GM18508 (cell line): ENCODE results near the gene ROR1.

Experiments used
- ATAC-seq: cut with Tn5 transposase; IDR thresholded peaks from one replicate; pipeline ENCODE4 v1.9.1; 2021; ENCODE audit warnings: moderate number of reproducible peaks; ENCODE audit not compliant: insufficient read depth, unreplicated experiment

Gene ROR1

DNA sequence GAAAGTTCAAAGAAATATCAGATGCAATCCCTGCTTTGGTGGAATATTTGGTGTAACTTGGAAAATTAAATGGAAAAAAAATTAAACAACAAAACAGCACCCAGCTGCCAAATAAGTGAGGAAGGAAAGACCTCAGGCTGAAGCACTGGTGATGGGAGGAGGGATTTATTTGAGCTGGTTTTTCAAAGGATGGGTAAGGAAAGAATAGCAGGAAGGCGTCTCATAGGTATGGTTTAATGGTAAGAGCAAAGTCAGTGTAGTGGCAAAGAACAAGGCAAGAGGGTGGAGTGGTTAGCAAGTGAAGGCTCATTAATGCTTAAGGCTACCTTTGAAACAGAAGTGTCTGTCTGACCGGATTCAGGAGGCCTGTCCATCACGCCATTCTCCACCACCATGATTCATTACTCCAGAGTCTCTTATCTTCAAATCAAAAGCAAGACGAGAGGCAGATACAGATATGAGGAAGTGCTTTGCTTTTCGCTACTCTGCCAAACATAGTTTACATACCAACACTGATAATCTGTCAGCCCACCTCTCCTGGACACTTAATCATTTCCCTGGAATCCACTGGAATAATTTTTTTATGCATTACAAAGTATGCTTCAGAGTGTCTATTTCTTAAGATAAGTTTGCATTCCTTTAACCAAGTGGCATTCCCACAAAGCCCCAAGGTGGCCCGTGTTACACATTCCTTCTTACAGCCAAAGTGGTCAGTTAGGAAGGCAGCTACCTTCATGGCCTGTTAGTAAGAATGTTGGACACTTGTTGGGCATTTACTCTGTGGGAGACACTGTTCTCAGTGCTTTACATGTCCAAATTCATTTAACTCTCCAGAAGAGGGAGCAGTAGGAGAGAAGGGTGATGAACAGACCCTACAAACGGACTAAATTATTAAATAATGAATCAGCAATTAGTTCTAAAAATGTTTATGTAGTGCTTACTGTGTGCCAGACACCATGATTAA, 146.6 kb downstream of the ROR1 start:
- no peak for ATAC-seq

DNA sequence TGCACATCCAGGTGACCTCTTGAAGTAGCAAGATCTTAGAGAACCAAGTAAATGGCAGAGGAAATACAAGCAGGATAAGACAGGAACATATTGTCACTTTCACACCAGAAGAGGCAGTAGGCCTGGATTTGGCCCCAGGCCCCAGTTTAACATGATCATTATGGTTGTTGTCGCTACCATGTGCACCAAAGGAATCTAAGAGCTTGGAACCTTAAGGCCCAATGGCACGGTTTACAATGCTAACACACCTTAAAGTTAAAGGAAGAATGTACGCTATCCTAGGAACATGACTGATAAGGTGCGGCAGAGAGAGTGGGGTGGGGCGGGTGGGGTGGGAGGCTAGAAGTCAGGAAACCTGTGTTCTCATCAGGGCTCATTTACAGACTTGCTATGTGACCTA, 147.5 kb downstream of the ROR1 start:
- ATAC-seq = no peak

DNA sequence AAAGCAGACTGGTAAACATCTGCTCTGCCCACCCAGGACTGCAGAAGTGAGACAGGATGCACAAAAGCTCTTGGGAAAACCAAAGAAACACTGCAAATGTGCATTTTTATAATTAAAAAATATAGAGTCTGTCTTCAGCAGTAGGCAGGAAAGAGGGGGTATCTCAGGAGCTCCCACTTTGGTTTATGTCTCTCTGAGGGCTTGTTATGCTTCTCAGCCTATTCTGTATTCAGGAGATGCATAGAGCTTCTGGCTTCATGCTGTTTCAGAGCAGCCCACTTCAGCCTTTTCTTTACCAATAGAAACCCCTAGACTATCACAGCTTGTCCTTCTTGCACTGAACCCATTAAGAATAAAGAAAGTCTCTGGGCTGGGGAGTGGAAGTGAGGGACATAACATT, 148.0 kb downstream of the ROR1 start:
- no peak for ATAC-seq

DNA sequence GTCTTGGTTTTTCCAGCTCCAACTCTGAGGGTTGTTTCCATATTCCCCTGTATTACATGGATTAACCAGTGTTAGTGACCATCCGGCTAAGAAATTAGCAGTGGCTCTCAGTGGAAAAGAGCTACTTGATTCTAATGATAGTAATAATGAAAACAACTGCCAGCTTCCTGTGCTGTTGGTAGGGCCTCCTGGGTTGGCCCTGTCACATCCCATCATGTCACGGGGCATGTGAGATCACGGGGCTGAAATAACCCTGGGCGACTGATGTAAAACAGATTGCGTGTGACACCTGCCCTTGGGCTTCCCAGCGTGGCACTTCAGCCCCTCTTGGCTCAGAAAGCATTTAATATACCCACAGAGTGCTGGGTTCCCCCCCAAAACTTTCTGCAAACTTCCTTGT, 149.0 kb downstream of the ROR1 start:
- ATAC-seq = no peak

DNA sequence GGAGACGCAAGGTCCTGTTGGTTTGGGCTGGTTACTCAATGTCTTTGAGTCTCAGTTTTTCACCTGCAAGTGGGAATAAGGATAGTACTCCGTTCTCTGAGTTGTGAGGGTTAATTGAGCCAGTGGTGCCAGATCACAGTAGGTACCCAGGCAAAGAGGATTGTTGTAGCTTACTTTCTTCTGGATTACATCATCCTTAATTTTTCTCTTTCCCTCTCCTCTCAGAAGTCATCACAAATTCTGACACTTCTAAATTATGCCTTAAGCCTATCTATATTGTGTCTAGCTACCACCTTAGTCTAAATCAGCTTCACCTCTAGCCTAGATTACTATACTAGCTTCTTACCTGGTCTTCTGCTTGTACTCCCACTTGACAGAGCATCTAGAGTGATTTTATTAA, 149.5 kb downstream of the ROR1 start:
- ATAC-seq = no peak

DNA sequence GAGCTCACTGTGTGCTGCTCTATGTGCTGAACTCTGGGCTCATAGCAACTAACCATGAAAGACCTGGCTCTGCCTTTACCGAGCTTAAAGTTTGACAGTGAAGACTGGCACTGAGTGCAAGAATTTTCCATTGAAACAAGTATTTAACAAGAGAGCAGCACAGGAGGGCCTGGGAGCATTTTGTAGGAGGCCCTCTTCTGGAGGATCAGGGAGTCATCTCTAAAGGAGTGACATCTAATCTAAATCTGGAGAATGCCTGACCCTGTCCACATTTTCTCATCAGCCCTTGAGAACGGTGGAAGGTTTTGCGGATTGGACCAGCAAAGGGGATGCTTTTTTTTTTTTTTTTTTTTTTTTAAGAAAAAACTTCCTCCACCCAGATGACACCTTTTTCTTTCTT, 150.8 kb downstream of the ROR1 start:
- no peak for ATAC-seq

DNA sequence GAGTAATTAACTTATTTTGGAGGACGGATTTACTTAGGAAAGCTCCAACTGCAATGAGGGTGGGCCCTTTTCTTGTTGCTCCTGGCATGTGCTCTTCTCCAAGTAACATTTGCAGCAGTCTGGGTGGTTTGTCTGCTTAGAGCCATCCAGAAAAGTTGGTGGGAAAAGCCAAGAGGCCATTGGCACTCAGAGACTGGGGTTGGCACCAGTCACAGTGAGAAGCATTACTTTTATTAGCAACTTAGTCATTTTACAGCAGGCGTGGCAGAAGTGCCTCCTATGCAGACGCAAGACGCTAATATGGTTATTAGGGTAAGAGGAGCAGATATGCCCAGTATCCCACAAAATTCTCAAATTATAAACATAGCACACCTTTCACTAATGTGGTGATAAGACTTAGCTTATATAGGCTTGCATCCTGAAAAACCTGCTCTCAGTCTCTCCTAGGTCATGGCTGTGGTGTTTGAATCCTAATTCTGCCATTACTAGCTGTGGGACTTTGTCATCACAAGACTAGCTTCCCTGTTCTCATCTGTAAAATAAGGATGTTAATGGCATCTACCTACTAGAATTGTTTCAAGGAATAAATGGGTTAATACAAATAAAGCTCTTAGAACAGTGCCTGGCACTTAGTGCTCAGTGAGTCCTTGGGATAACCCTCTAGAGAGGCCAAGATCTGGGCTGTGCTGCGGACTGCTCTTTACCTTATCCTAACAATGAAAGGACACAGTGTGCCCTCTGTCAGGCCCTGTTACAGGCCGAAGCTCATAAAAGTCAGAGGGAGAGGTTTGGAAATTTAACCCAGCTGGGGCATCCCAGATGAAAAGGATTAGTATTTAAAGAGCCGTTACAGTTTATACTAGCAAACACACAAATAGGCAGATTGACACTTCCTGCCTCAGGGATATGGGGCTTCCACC, 154.6 kb downstream of the ROR1 start:
- ATAC-seq = no peak

DNA sequence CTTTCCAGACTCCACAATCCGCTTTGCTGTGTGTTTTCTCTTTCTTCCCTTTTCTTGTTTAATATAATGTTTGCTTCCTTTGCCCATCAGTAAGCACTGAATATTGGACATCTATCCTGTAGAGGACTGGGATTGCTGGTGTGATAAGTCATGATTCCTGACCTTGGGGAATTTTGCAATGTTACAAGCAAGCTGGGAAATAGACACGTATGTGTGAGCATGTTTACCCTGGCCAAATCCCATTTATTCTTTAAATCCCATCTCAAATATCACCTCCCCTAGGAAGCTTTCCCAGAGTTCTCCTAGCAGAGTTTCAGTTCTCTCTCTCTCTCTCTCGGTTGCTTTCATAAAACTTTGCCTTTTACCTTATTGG, 155.3 kb downstream of the ROR1 start:
- no peak for ATAC-seq

DNA sequence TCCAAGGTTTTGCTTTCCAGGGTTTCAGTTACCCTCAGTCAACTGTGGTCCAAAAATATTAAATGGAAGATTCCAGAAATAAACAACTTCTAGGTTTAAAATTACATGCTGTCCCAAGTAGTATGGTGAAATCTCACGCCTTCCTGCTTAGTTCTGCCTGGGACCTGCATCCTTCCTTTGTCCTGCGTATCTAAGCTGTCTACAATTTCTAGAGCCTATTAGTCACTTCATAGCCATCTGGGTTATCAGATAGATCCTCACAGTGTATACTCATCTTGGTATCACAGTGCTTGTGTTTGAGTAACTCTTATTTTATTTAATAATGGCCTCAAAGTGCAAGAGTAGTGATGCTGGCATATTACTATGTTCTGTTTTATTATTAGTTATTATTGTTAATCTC, 157.7 kb downstream of the ROR1 start:
- ATAC-seq = no peak

DNA sequence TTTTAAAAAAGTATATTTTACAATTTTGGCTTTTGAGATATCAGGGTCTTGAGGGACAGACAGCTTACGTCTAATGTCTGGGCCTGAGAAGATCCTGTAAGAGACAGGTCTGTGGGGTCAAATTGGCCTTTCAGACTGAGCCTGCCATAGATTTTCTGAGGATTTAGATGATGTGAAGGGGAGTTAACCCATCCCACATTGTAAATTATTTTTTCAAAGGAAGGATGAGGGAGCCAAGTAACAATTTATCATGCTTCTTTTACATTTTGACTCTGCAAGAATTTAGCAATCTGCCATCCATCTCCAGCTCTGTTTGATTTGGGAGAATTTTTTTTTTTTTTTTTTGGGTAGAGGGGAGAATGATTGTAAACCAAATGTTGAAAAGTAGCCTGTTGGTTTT, 160.9 kb downstream of the ROR1 start:
- ATAC-seq = no peak

DNA sequence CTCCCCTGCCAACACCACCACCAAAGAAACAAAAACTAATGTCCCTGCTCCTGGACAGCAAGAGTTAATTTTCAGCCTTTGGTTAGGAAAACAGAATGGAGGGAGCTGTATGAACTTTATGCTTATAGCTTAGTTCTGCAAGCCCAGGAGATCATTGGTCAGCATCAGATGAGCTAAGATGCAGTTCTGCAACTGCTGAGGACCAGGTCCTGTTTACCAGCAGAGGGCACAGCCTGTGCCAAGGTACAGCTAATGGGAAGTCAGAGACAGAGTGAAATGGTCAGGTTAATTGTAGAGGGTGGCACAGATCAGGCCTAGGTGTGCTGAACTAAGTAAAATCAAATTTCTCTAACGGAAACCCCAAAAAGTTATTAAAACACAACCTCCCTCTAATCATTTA, 161.3 kb downstream of the ROR1 start:
- no peak for ATAC-seq

DNA sequence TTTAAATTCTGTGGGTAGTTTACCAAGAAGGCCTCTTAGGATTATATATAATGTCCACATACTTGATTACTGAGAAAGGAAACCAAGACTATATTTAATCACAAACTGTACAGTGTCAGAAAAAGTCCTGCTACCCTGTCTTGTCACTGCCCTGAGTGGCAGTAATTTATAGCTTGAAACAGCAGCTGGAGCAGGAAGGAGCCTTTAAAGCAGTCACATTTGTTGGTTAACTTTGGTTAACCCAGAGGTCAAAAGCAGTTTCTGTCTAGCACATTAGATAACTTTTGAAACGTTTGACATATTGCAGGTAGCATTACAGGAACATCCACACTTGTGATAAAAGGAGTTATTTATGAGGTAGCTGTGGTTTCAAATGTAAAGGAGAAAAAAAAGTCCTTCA, 161.7 kb downstream of the ROR1 start:
- peak; percentile 84 for ATAC-seq

DNA sequence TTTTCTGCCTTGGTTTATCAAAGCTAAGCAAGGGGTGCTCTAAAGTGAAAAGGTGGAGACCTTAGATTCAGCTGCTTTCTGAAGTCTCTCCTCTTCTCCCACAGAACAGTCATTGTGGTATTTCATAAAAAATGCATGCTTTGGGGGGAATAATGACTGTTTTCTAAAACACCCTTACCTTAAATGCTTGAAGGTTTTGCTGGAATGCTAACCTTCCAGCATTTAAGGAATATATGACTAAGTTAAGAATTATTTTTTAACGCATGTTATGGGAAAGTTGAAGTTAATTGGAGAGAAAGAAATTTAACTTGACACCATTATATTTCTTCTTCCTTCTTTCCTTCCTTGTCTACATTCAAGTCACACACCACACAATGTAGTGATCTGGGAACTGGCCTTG, 162.5 kb downstream of the ROR1 start:
- no peak for ATAC-seq

DNA sequence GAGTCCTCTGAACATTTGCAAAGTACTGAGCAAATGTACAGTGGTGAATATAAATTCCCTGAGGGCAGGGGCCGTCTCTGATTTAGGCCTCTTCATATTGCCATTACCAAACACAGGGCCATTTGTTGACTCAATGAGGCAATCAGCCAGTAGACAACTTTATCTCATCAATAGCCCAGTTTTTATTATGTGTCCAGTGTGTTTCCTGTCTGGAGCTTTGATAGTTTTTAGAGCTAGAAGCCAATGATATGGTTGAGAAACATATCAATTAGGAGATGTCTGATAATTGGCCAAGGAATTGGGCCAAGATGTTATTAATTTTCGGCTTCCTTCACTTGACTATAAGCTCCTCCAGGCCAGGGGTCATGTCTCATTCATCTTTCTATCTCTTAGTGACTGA, 163.0 kb downstream of the ROR1 start:
- no peak for ATAC-seq

DNA sequence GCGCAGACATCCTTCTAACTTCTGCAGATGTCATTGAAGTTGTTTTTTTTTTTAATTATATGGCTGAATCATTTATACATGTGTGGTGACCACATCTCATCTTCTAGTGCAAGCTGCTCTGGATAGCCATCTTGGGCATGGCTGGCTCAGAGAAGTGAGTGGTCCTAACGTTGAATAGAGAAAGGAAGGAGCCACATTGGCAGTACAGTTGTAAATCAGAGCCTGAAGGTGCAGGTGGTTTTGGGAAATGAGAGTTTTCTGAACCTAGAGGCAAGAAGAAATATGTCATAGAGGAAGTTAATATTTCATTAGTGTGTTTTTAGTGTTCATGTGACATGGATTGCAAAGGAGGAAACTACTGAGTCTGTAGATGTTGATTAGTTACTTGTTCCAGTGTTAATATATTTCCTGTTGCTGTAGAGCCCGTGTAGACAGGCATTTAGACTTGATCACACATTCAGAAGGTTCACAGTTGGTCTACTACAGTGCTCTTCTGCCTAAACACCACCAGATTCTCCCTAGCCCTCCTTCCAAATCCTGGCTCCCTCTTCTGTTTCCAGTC, 163.7 kb downstream of the ROR1 start:
- peak; percentile 34 for ATAC-seq

DNA sequence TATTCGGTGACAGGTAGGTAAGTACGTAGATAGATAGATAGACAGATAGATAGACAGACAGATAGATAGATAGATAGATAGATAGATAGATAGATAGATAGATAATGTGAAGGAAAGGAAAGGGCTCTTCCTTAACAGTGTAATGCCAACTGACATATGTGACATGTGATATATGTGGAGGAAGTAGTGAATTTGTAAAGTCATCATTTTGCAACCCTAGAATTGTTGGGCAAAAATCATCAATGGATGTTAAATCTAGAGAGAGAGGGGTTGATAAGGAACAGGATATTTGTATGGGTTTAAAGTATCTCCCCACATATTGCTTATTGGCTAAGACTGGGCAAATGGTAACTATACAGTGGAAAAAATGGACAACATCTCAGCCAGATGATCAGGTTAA, 166.6 kb downstream of the ROR1 start:
- no peak for ATAC-seq

DNA sequence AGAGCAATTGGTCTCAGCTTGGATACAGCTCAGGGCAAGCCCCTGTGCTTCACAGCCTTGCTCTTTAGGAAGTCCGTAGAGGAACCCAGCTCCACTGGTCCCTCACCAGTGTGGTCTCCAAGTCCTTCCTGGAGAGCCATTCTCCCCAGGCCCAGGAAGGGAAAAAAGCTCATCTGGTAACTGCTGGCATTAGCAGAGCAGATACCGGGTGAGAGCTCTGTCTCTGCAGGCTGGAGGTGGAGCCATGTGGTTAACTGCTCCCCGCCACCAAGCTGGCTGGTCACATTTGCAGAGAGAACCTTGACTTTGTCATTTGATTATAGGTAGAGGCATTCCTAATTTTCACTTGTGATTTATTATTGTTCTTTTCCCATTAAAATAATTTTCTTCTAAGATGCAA, 169.6 kb downstream of the ROR1 start:
- no peak for ATAC-seq

DNA sequence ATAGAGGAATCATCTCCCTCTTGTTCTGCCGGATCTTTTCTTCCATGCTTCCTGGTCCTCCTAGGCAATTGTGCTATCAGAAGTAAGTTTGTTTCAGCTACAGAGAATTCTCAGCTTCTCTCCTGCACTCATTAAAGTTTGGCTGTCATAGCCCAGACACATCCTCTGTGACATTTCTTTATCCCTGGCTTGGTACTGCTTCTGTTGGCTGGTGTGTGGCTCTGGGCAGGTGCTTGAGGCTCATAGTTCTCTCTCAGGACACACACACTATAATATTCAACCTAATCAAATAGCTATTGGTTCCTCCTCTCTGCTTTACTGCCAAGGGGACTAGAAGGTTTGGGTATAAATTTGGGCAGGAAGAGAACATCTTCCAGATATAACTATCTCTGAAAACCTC, 172.1 kb downstream of the ROR1 start:
- no peak for ATAC-seq

DNA sequence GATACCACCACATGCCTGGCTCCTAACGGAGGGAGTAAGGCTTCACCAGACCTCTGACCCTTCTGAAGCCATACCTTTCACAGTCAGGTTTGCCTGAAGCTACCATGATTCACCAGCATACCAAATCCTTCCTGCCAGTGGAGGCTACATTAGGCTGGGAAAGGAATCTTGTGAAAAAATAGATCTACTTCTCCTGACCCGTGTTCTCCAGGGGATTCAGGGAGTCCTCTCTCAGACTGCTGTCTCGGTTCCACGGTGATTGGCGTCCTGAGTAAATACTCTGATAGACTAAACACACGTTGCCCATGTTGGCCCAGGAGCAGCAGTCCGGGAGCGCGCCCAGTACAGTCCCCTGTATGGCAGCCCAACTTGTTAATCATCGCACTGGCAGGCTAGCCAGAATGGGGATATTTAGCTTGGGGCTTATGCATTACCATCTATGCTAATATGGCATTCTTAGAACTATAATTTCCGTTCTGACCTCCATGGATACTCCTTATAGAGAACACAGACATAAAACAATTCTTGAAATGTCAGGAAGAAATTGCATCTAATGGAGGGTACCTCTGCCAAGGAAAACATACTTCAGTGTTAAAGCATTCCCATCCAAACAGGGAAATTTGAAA, 173.2 kb downstream of the ROR1 start:
- no peak for ATAC-seq

DNA sequence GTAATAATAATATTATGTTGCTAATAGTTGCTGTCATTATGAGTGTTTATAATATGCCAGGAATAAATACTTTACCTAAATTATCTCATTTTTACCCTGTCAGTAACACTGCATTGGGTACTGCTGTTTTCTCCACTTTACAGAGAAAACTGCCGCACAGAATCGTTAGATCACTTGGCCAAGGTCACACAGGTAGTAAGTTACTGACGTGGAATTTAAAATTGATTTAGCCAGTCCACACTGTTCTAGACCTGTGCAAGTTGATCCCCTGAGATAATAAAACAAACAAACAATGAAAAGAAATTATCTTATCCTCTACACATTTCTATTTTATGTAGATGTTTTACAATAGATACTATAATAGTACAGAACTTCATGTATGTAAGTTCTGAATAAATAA, 174.1 kb downstream of the ROR1 start:
- ATAC-seq = no peak

DNA sequence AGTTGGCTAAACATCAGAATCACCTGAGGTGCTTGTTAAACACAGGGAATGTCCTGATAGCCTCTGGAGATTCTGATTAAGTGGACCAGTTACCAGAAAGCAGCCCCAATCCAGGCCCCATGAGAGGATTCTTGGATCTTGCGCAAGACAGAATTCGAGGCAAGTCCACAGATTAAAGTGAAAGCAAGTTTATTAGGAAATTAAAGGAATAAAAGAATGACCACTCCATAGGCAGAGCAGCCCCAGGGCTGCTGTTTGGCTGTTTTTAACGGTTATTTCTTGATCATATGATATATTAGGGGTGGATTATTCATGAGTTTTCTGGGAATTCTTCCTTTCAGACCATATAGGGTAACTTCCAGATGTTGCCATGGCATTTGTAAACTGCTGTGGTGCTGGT, 176.2 kb downstream of the ROR1 start:
- ATAC-seq = no peak
